Measurements from ENCODE around the gene PCGF2.
"Not testable (repeated sequence)": the region's sequence is repeated elsewhere in the genome, so short reads cannot be mapped to it uniquely, and the experiment has no call there.

Gene PCGF2

GRCh38 chr17:38735161-38735997 is 12.8 kb downstream of the PCGF2 start:
- DNase-seq (ENCODE audit: low read depth), result peak; percentile 58

- DNase-seq (ENCODE audit: low read depth), result no peak
Observed at GRCh38 chr17:38733982-38734973, 13.9 kb downstream of the PCGF2 start.

GRCh38 chr17:38733282-38733981 is 14.7 kb downstream of the PCGF2 start:
- DNase-seq (ENCODE audit: low read depth), result no peak

- no peak for DNase-seq (ENCODE audit: low read depth)
Observed at GRCh38 chr17:38732376-38733281, 15.5 kb downstream of the PCGF2 start.

- no peak for DNase-seq (ENCODE audit: low read depth)
Observed at GRCh38 chr17:38731526-38732294, 16.4 kb downstream of the PCGF2 start.

- no peak for DNase-seq (ENCODE audit: low read depth)
Observed at GRCh38 chr17:38730526-38731379, 17.4 kb downstream of the PCGF2 start.

GRCh38 chr17:38729886-38730525 is 18.1 kb downstream of the PCGF2 start, which contains the start of gene CISD3:
Gene CISD3 (plus strand): TSS chr17:38730341. CDS start chr17:38730359, 18 bp downstream.
- DNase-seq (ENCODE audit: low read depth), result peak; percentile 73

- no peak for DNase-seq (ENCODE audit: low read depth)
Observed at GRCh38 chr17:38729368-38729885, 18.7 kb downstream of the PCGF2 start.

GRCh38 chr17:38728290-38728831 is 19.8 kb downstream of the PCGF2 start:
- DNase-seq (ENCODE audit: low read depth), result peak; percentile 64

- DNase-seq (ENCODE audit: low read depth), result no peak
Observed at GRCh38 chr17:38727736-38728135, 20.4 kb downstream of the PCGF2 start.

- DNase-seq (ENCODE audit: low read depth), result not testable (repeated sequence)
Observed at GRCh38 chr17:38726145-38726544, 22.0 kb downstream of the PCGF2 start.

GRCh38 chr17:38725066-38725465 is 23.1 kb downstream of the PCGF2 start:
- no peak for DNase-seq (ENCODE audit: low read depth)

- DNase-seq (ENCODE audit: low read depth), result no peak
Observed at GRCh38 chr17:38724337-38724988, 23.7 kb downstream of the PCGF2 start.

GRCh38 chr17:38721802-38722201 is 26.3 kb downstream of the PCGF2 start:
- DNase-seq (ENCODE audit: low read depth), result no peak

- no peak for DNase-seq (ENCODE audit: low read depth)
Observed at GRCh38 chr17:38720941-38721340, 27.2 kb downstream of the PCGF2 start.

- no peak for DNase-seq (ENCODE audit: low read depth)
Observed at GRCh38 chr17:38719943-38720641, 28.0 kb downstream of the PCGF2 start.
